Renal pelvis (tissue), 3 donors: ENCODE results near the gene ZNF99. TPM values are rescaled to one million over a fixed set of nuclear protein-coding genes. Genes with fewer than 3 reads are reported as not detected.

Source experiments
- polyA plus RNA-seq, 3 donors: library from polyadenylated mRNA; unstranded; fragments of 120-200 nt; gene quantifications; one replicate each; pipeline ENCODE4 v1.2.1, GENCODE V29; 2013; ENCODE audit not compliant: insufficient read length in 3 of 3

ZNF99 gene
- polyA plus RNA-seq, 3 donors, result 0.31 to 2.1 (median 0.83) TPM

Other genes starting within 250 kb of the ZNF99 start
- 1 to 10 TPM; 2.5 to 3.6 (median 2.7) TPM for gene ZNF492, start 149.8 kb downstream of the ZNF99 start, polyA plus RNA-seq
- under 1 TPM in 1 of 3 donors, not detected in 2; 0.15 TPM for gene ZNF723, start 48.1 kb upstream of the ZNF99 start, polyA plus RNA-seq
- under 1 TPM in 2 of 3 donors, not detected in 1; 0.16 to 0.36 TPM for gene ZNF728, start 219.0 kb upstream of the ZNF99 start, polyA plus RNA-seq